NCI-H1048 (cell line): ENCODE measurements around the gene RAMACL.

Experiments used
- DNase-seq: peaks from one replicate; lab custom pipeline; 2025; lab: John Stamatoyannopoulos, UW

The RAMACL gene

DNA sequence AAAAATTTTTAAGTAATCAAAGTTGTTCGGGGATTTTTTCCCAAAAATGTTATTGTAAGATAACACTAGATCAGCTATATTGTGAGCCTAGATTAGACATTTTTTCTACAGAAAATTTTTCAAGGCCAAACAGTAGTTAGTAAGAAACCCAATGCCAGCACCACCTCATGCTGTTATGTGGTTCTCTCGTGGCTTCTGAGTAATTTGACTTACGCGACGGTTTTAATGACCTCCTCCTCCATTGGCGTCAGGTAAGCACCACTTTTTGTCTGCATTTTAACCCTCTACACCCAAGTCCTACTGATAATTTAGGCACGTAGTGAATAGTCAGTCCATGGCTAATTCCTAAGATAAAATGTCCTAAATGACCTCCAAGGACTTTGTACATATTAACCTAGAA lies 30.9 kb upstream of the RAMACL start:
- DNase-seq, result no peak

- no peak for DNase-seq
Observed at GRCh38 chr6:166616261-166617238, 30.1 kb upstream of the RAMACL start.

DNA sequence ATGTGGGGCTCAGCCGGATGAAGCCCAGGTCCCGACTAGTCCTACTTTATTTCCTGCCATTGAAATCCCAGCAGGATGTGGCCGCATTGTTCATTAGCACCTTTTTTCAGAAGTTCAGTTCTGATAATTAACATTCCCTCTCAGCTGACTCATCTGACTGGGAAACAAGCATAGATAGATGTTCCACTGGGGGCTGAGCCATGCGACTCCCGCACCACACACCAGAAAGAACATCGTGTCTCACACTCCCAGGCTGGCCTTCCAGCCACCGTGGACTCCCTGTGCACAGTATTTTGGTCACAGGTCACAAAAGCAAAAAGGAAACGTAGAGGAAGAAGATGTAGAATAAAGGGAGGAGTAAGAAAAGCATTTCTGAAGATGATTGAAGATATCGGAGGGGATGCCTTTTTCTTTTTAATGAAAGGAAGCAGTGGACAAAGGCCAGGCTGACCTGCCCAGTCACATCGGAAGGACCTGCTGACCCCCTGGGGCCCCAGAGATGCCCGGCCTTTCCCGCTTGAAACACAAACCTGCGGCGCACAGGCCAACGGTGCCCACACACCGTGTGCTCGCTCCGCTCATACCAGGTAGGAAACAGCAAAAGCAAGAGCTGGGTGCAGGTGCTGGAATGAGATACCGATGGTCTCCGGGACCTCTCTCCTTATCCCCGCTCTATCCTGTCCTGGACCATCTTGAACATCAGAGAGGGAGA lies 28.7 kb upstream of the RAMACL start:
- DNase-seq, result no peak

DNA sequence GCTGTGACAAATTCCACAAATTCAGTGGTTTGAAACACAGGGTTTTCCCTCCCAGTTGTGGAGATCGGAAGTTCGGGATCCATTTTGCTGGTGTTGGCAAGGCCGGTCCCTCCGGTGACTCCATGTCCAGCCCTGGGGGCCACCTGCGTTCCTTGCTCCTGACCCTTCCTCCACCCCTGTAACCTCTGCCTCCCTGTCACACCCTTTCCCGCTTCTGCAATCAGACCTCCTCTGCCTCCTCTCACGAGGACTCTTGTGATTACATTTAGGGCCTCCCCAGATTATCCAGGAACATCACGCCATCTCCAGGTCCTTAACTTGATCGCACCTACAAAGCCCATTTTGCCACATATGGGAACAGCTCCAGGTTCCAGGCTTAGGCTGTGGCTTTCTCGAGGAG lies 28.1 kb upstream of the RAMACL start:
- no peak for DNase-seq

GRCh38 chr6:166614171-166614583 lies 27.7 kb upstream of the RAMACL start:
- DNase-seq, result no peak

- no peak for DNase-seq
Observed at GRCh38 chr6:166613027-166613426, 26.5 kb upstream of the RAMACL start.

DNA sequence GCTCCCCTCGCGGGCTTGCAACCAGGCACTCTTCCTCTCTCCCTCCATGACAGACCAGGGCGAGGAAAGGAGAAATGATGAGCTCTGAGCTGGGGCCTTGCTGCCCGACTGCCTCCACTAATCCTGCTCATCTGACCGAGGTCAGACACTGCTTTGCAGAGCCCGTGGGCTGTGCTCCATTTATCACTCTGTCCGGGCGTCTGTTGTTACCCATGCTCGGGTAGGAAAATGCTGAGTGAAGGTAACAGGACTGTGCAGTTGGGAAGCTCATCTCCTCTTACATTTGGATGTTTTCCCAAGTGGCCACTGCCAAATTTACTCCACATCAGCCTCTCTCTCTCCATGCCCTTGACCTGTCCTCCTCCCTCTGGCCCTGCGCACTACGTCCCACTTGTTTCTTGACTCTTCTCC lies 26.0 kb upstream of the RAMACL start:
- no peak for DNase-seq

GRCh38 chr6:166611631-166612030 lies 25.2 kb upstream of the RAMACL start:
- DNase-seq, result no peak

GRCh38 chr6:166610069-166610468 lies 23.6 kb upstream of the RAMACL start:
- no peak for DNase-seq

DNA sequence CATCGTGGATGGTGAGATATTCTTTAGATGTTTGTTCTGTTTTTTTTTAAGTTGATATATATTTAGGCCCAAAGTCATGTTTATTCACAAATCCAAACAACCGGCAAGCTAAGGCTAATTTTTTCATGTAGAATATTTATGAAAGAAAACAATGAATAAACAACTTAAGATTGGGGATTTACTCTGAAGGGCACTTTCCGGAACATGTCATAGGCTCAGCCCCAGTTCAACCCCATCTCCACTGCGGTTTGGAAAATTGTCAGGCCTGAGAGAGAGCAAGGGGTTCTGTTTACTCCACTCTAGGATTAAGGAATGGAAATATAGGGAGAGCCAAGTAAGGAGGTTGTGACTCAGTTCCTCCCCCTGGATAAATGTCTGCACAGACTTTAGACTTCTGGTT lies 22.3 kb upstream of the RAMACL start:
- no peak for DNase-seq

DNA sequence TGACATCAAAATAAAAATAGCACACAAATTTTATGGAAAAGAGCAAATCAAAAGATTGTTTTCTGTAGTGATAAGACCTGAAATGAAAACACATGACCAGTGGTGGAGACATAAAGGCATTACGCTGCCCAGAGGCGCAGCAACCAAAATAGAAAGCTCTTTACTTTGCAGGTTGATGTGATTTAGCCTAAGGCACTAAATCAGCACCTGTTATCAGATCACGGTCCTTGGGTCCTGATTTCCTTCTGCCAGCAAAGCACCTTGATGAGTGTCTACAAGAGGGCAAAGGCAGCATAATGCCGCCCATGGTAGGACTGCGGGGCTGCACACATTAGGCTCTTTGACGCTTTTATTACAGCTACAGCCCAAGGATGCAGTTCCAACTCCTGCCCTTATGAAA lies 19.3 kb upstream of the RAMACL start:
- no peak for DNase-seq

- DNase-seq, result no peak
Observed at GRCh38 chr6:166604911-166605310, 18.4 kb upstream of the RAMACL start.

GRCh38 chr6:166604328-166604727 lies 17.9 kb upstream of the RAMACL start:
- no peak for DNase-seq

GRCh38 chr6:166603043-166603690 lies 16.7 kb upstream of the RAMACL start:
- DNase-seq, result no peak

DNA sequence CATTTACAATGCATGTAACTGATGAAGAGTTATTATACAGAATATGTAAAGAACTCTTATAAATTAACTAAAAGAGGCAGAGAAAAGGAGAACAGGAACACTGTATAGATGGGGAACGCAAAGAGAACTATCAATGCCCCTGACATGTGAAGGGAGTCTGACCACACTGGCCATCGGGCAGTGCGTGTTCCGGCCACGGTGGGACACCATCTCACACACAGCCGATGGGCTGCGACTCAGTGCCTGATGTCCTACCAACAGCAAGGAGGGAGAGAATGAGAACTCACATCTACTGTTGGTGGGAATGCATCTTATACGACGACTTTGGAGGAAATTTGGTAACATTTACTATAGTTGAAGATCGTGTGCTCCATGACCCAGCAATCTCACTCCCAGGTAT lies 15.5 kb upstream of the RAMACL start:
- no peak for DNase-seq

DNA sequence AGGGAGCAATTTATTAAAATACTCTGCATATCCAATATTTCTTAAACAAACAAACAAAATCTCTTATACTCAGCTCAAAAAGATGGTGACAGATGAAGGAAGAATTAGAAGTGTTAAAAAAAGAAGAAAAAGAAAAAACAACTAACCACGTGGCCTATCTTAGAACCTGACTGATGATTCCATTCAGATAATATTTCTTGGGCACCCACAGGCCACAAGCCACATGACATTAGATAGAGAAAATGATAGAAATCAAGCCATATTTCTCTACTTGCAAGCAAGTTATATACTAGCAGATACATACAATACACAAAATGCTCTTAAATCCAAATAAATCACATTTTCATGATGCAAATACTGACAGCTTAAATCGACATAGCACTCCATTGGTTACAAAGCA lies 14.5 kb upstream of the RAMACL start:
- no peak for DNase-seq

GRCh38 chr6:166599205-166599604 lies 12.7 kb upstream of the RAMACL start:
- DNase-seq, result no peak

DNA sequence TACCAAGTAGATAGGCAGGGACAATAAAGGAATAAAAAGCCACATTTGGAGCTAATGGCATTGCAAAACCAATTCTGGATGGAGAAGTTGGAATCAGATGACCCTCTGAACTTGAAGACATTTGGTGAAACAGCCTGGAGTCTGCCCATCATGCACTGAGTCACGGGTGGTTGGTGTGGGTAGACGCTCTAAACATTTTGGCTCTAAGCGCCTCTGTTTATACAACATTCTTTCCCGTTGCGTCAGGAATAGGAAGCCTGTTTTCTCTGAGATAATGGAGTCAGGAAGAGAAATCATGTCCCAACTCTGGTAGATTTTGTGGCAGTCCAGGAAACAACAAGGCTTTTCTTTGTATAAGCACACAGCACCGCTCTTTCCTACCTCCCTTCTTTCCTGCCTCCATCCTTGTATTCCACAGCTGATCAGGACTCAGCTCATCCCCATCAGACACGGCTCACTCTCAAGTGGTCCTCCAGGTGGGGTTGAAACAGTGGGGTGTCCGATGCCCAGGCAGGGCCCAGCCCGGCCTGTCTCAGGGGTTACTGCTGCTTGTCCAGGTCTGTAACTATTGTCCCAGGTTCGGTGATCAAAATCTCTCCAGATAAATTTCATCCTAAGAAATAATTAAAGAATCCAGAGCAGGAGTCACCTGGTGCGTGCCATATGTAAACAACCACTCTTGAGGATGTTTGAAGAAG lies 12.1 kb upstream of the RAMACL start:
- no peak for DNase-seq

GRCh38 chr6:166597711-166598440 lies 11.4 kb upstream of the RAMACL start:
- no peak for DNase-seq

DNA sequence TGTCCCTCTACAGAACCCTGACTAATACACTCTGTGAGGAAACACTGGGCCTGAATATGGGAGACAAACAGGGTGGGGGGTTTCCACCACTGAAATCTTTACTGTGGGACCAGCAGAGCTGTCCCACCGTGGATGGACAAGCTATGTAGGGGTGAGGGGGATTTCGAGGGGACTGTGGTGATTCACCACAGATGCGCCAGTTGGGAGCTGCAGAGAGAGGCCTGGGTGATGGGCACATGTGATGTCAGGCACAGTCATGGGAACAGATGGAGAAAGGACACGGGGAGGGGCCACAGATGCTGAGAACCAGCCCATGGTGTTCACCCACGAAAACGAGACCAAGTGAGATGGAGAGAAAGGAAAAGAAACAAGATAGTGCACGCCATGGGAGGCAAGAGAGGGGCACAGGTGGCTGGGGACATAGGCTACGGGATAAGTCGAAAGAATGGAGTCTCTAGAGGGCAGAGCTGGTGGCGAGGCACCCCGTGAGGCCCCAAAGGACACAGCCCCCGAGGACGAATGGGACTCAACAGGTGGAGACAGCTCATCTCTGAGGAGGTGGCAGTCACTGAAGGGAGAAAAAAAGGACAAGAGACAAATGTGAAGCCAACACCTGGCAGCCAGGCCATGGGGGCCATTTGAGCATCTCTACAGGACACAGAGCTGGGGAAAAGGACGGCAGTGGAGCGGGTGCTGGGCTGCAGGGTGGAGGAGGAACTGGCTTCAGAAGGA lies 10.5 kb upstream of the RAMACL start:
- no peak for DNase-seq

DNA sequence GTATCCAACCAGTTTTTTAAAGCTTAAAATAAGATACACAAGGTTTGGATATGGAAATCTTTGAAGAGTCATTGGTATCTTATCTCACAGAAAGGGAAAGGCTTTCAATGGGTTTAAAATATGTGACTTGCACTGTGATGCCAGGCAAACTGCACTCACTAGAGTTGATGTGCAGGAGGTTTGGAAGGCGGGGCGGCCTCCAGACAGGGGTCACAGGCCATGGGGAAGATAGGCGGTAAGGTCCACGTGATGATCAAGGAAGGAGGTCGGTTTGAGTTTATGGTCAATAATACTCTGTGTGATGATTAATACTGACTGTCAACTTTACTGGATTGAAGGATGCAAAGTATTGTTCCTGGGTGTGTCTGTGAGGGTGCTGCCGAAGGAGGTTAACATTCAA lies 9.5 kb upstream of the RAMACL start:
- DNase-seq, result no peak
